A549 (cell line): ENCODE data around the gene COL15A1. TPM values are rescaled to one million over a fixed set of nuclear protein-coding genes. Genes with fewer than 3 reads are reported as not detected.

Experiments
- ATAC-seq, 2 experiments: fragments of 200-7000 bp in 1 of 2; fragments of >200 bp in 1 of 2; cut with Nextera tagmentation in 1 of 2; cut with Tn5 transposase in 1 of 2; 3 replicates each; pipeline versions ENCODE4 v1.8.0 to v1.9.1; 2018 to 2020; ENCODE audit warnings: mild to moderate bottlenecking in 1 of 2, moderate library complexity in 1 of 2
- CTCF ChIA-PET: fragments of 300-600 bp; sonication (Branson Sonifier 250); formaldehyde crosslinking; extraction: SDS; loops from one replicate; lab custom pipeline; 2021; ENCODE audit warnings: antibody characterized with exemption, inconsistent platforms; lab: Yijun Ruan, JAX
- POLR2A ChIA-PET: fragments of 350-600 bp; formaldehyde crosslinking; extraction: SDS; loops from one replicate; lab custom pipeline; 2021; ENCODE audit warnings: antibody characterized with exemption, inconsistent platforms; lab: Yijun Ruan, JAX
- DNase-seq, 2 experiments: peaks; one replicate each; pipeline versions ENCODE4 v3.0.0 to v3.0.0-alpha.2; 2011 to 2016; ENCODE audit warnings: low read depth in 1 of 2, low spot score in 1 of 2
- FAIRE-seq: peaks from 2 replicates; lab custom pipeline; 2011; peaks lifted over from hg19 to GRCh38; lab: Jason Lieb, UNC
- H3K27ac ChIP-seq, 2 experiments: fragments of >200 bp; sonication (Bioruptor Twin); formaldehyde crosslinking; 3 replicates each; pipeline ENCODE4 v1.5.1; 2016 to 2017
- H3K4me1 ChIP-seq: fragments of >200 bp; sonication (Bioruptor Twin); formaldehyde crosslinking; 3 replicates; pipeline ENCODE4 v1.6.1; 2016
- H3K4me2 ChIP-seq: fragments of >200 bp; sonication (Bioruptor Twin); formaldehyde crosslinking; 3 replicates; pipeline ENCODE4 v1.6.1; 2016
- H3K4me3 ChIP-seq: fragments of >200 bp; sonication (Bioruptor Twin); formaldehyde crosslinking; 3 replicates; pipeline ENCODE4 v1.5.1; 2016
- H3K9me3 ChIP-seq: fragments of >200 bp; sonication (Bioruptor Twin); formaldehyde crosslinking; 3 replicates; pipeline ENCODE4 v1.6.1; 2016
- BHLHE40 ChIP-seq: IDR thresholded peaks from 2 replicates; pipeline ENCODE4 v1.6.1; 2012; ENCODE audit warnings: low read depth, low read length, inconsistent platforms
- CBX8 ChIP-seq: fragments of 200-600 bp; sonication (generic); IDR thresholded peaks from 2 replicates; pipeline ENCODE4 v1.6.1; 2016
- CEBPB ChIP-seq, 2 experiments: fragments of >200 bp in 1 of 2; sonication (Bioruptor Twin) in 1 of 2; formaldehyde crosslinking in 1 of 2; IDR thresholded peaks; 2 replicates each; pipeline ENCODE4 v1.6.1; 2012 to 2016
- E2F6 ChIP-seq: IDR thresholded peaks from 2 replicates; pipeline ENCODE4 v1.6.1; 2012; ENCODE audit warnings: low read depth, borderline replicate concordance
- EHF ChIP-seq: fragments of 250-450 bp; sonication (Bioruptor Pico); IDR thresholded peaks from 2 replicates; pipeline ENCODE4 v1.5.0; 2020; ENCODE audit warnings: mild to moderate bottlenecking
- EP300 ChIP-seq, 2 experiments: fragments of >200 bp; sonication (Bioruptor Twin); formaldehyde crosslinking; IDR thresholded peaks; 2 replicates in 1 of 2; 3 replicates in 1 of 2; pipeline ENCODE4 v1.6.1; 2016 to 2017
- FOSB ChIP-seq: fragments of 250-450 bp; sonication (Bioruptor Pico); IDR thresholded peaks from 2 replicates; pipeline ENCODE4 v1.5.0; 2020; ENCODE audit warnings: mild to moderate bottlenecking, moderate library complexity
- HEYL ChIP-seq: fragments of 250-450 bp; sonication (Bioruptor Pico); IDR thresholded peaks from 2 replicates; pipeline ENCODE4 v1.8.0; 2021; ENCODE audit warnings: mild to moderate bottlenecking, moderate library complexity
- HOXA7 ChIP-seq: fragments of 250-450 bp; sonication (Bioruptor Pico); IDR thresholded peaks from 2 replicates; pipeline ENCODE4 v1.5.0; 2020; ENCODE audit warnings: mild to moderate bottlenecking, moderate library complexity
- HOXB13 ChIP-seq: fragments of 250-450 bp; sonication (Bioruptor Pico); IDR thresholded peaks from 2 replicates; pipeline ENCODE4 v1.5.0; 2020; ENCODE audit warnings: low read depth, mild to moderate bottlenecking, moderate library complexity
- JUN ChIP-seq, 2 experiments: fragments of >200 bp; sonication (Bioruptor Twin); formaldehyde crosslinking; IDR thresholded peaks; 2 replicates in 1 of 2; 3 replicates in 1 of 2; pipeline ENCODE4 v1.6.1; 2016 to 2017
- JUNB ChIP-seq: fragments of >200 bp; sonication (Bioruptor Twin); formaldehyde crosslinking; IDR thresholded peaks from 2 replicates; pipeline ENCODE4 v1.6.1; 2016
- KDM5A ChIP-seq: fragments of 200-600 bp; sonication (generic); IDR thresholded peaks from 2 replicates; pipeline ENCODE4 v1.6.1; 2016; ENCODE audit warnings: antibody characterized with exemption, mild to moderate bottlenecking
- MAFK ChIP-seq: fragments of 450-650 bp; IDR thresholded peaks from 2 replicates; pipeline ENCODE4 v1.6.1; 2014; ENCODE audit not compliant: partially characterized antibody
- NFE2L2 ChIP-seq: fragments of 150-350 bp; conservative IDR thresholded peaks from 2 replicates; pipeline ENCODE4 v1.6.1; 2014; ENCODE audit warnings: low read length
- NR3C1 ChIP-seq: fragments of >200 bp; sonication (Bioruptor Twin); formaldehyde crosslinking; IDR thresholded peaks from 3 replicates; pipeline ENCODE4 v1.6.1; 2017
- PBX3 ChIP-seq: IDR thresholded peaks from 2 replicates; pipeline ENCODE4 v1.6.1; 2012
- REST ChIP-seq: fragments of 200-600 bp; sonication (generic); IDR thresholded peaks from 2 replicates; pipeline ENCODE4 v1.6.1; 2016; ENCODE audit warnings: antibody characterized with exemption, mild to moderate bottlenecking, moderate library complexity
- RFX5 ChIP-seq: fragments of 450-650 bp; IDR thresholded peaks from 2 replicates; pipeline ENCODE4 v1.7.1; 2014; ENCODE audit warnings: antibody characterized with exemption, mild to moderate bottlenecking, moderate library complexity
- RNF2 ChIP-seq: fragments of 200-600 bp; sonication (generic); IDR thresholded peaks from 2 replicates; pipeline ENCODE4 v1.6.1; 2016; ENCODE audit warnings: low read depth, mild to moderate bottlenecking, antibody characterized with exemption, moderate library complexity, borderline replicate concordance
- SMC3 ChIP-seq: fragments of >200 bp; sonication (Bioruptor Twin); formaldehyde crosslinking; IDR thresholded peaks from 3 replicates; pipeline ENCODE4 v1.6.1; 2018; ENCODE audit warnings: inconsistent platforms
- ZNF302 ChIP-seq: fragments of 250-450 bp; sonication (Bioruptor Pico); IDR thresholded peaks from 2 replicates; pipeline ENCODE4 v1.9.0; 2021; ENCODE audit warnings: inconsistent platforms, mild to moderate bottlenecking, moderate library complexity
- WGBS: methylation state at CpG from one replicate; pipeline ENCODE4 v1.1.6; 2017; ENCODE audit errors: missing lambda C conversion rate; 5-methylcytosine and 5-hydroxymethylcytosine counted together
- polyA plus RNA-seq, 4 experiments: library from polyadenylated mRNA; depleted of rRNA in 3 of 4; stranded (reverse); fragments of >200 nt; fragmentation: RNase III in 1 of 4; extraction: RNeasy Plus Mini Kit Qiagen cat#74134 plus additional on column Dnase treatment in 1 of 4; gene quantifications; 2 replicates in 3 of 4; 3 replicates in 1 of 4; pipeline ENCODE4 v1.2.3, GENCODE V29; 2011 to 2017

Gene COL15A1
- polyA plus RNA-seq, 2 of the 4 experiments (the other 2 are of a cell fraction), result 0.09 to 0.12 TPM

GRCh38 chr9:98953581-98954243, 10.0 kb downstream of the COL15A1 start:
- ChIA-PET POLR2A (no interaction called here), CTCF (interaction anchor here (2.3 kb wide), 1 partner anchor 187 kb away, joined by 8 read pairs; no protein-coding TSS in a partner anchor)
- 50% methylated on average over 2 of the region's 2 CpGs for WGBS
- DNase-seq (no peak), FAIRE-seq (no peak), ATAC-seq (no peak)
- Histone ChIP-seq H3K9me3 (peaks cover 5% of the 10 kb centered on the region; the same call in 1 of the 3 replicates), H3K4me1 (no peaks in the 10 kb centered on the region), H3K4me2 (no peak overlapping the region), H3K27ac (no peak overlapping the region), H3K4me3 (no peak overlapping the region)
- TF ChIP-seq BHLHE40, result no peak
- TF ChIP-seq RNF2, result no peak

GRCh38 chr9:98954244-98954610, 10.5 kb downstream of the COL15A1 start:
- H3K4me1 ChIP-seq, result no peaks in the 10 kb centered on the region
- DNase-seq, result no peak
- ChIA-PET POLR2A (no interaction called here), CTCF (interaction anchor here (2.3 kb wide), 1 partner anchor 186 kb away, joined by 8 read pairs; no protein-coding TSS in a partner anchor)
- WGBS, result 19% methylated on average over 2 of the region's 2 CpGs
- H3K4me2 ChIP-seq, result no peak overlapping the region
- no peak overlapping the region for H3K27ac ChIP-seq
- no peak for FAIRE-seq
- peaks cover 5% of the 10 kb centered on the region; the same call in 1 of the 3 replicates for H3K9me3 ChIP-seq
- H3K4me3 ChIP-seq, result no peak overlapping the region
- TF ChIP-seq JUNB, result no peak
- no peak for TF ChIP-seq EHF (CRISPR knock-in tag)
- no peak for TF ChIP-seq ZNF302 (CRISPR knock-in tag)
- no peak for TF ChIP-seq NFE2L2
- no peak for TF ChIP-seq E2F6
- TF ChIP-seq JUN (IDR thresholded peaks at IDR 0.05), result no peak
- no peak for TF ChIP-seq KDM5A
- no peak for TF ChIP-seq SMC3
- no peak for TF ChIP-seq CBX8
- TF ChIP-seq HOXA7 (CRISPR knock-in tag), result no peak
- TF ChIP-seq HEYL (CRISPR knock-in tag), result no peak
- TF ChIP-seq HOXB13 (CRISPR knock-in tag), result no peak
- no peak for TF ChIP-seq REST
- no peak for TF ChIP-seq FOSB (CRISPR knock-in tag)
- TF ChIP-seq PBX3, result no peak
- TF ChIP-seq NR3C1, result no peak
- no peak for TF ChIP-seq CEBPB (IDR thresholded peaks at IDR 0.05)
- TF ChIP-seq MAFK, result no peak
- TF ChIP-seq RFX5, result no peak
- TF ChIP-seq EP300 (IDR thresholded peaks at IDR 0.05), result no peak
- no peak for ATAC-seq
